Measurements from ENCODE around the gene AP3D1.

DNA sequence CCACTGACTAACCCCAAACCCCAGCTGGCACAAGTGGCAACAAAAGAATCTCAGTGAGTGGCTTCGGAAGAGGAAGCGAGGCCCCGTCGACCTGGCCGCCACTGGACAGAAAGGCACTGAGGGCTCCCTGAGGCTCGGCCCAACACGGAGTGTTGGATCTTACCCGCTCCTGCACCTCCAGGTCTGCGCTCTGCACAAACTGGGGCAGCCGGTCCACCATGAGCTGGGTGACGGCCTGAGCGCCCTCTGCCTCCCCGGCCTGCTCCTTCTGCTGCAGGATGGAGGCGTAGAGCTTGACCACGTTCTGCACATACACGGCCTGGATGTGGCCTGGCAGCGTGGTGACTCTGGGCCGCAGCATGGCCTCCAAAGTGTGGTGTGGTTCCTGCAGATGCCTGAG is 32.9 kb downstream of the AP3D1 start:
- TF ChIP-seq, protein P1, sequence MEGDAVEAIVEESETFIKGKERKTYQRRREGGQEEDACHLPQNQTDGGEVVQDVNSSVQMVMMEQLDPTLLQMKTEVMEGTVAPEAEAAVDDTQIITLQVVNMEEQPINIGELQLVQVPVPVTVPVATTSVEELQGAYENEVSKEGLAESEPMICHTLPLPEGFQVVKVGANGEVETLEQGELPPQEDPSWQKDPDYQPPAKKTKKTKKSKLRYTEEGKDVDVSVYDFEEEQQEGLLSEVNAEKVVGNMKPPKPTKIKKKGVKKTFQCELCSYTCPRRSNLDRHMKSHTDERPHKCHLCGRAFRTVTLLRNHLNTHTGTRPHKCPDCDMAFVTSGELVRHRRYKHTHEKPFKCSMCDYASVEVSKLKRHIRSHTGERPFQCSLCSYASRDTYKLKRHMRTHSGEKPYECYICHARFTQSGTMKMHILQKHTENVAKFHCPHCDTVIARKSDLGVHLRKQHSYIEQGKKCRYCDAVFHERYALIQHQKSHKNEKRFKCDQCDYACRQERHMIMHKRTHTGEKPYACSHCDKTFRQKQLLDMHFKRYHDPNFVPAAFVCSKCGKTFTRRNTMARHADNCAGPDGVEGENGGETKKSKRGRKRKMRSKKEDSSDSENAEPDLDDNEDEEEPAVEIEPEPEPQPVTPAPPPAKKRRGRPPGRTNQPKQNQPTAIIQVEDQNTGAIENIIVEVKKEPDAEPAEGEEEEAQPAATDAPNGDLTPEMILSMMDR (IDR thresholded peaks at IDR 0.05 in 4 of 5, conservative IDR thresholded peaks at IDR 0.05 in 1 of 5) = no peak
- no peak for TF ChIP-seq POLR2A (IDR thresholded peaks at IDR 0.05)
